Stimulated activated CD8-positive, alpha-beta memory T cell treated with anti-CD3 and anti-CD28 coated beads, Interleukin-7, amount 100 ng/mL, for 48 hours (primary cell): ENCODE results near the gene NDUFC1.
"Not testable (repeated sequence)": the region's sequence is repeated elsewhere in the genome, so short reads cannot be mapped to it uniquely, and the experiment has no call there.

Source experiments
- DNase-seq, 2 donors: peaks; one replicate each; pipeline ENCODE4 v3.0.0-alpha.2; 2020; ENCODE audit warnings: low read depth in 1 of 2; ENCODE audit errors: extremely low read depth in 1 of 2

NDUFC1 gene

DNA sequence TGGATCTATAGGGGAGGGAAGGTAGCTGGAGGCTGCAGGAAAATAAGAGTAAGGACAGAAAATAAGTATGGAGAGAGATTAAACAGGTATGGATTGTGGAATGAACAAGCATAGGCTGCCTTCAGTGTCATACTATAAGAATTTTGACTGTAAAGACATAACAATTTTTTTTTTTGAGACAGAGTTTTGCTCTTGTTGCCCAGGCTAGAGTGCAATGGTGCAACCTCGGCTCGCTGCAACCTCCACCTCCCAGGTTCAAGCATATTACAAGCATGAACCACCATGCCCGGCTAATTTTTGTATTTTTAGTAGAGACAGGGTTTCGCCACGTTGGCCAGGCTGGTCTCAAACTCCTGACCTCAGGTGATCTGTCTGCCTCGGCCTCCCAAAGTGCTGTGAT, 46.7 kb downstream of the NDUFC1 start:
- DNase-seq = not testable (repeated sequence)

GRCh38 chr4:139253713-139254112, 48.6 kb downstream of the NDUFC1 start:
- DNase-seq = no peak

DNA sequence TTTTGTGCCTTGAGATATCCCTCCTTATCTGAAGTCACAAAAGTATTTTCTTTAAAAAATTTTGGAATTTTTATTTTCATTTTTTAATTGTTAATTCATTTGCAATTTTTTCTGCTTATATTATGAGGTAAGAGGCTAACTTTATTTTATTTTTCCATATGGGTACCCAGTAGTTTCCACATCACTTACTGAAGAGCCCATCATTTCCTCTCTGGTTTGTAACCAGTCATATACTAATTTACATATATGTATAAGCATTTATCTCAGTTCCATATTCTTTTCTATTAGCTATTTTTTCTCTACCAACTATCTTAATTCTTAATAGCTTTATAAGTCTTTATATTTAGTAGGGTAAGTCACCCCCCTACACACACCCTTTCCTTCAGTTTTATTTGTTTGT, 49.2 kb downstream of the NDUFC1 start:
- DNase-seq = no peak

GRCh38 chr4:139247700-139248238, 54.5 kb downstream of the NDUFC1 start:
- no peak for DNase-seq

GRCh38 chr4:139247241-139247640, 55.0 kb downstream of the NDUFC1 start:
- no peak for DNase-seq

- no peak for DNase-seq
These were observed 56.1 kb downstream of the NDUFC1 start for GRCh38 chr4:139246166-139246565.

GRCh38 chr4:139245590-139245989, 56.7 kb downstream of the NDUFC1 start:
- no peak for DNase-seq

- DNase-seq = no peak
These were observed 58.6 kb downstream of the NDUFC1 start for GRCh38 chr4:139243448-139244365.

DNA sequence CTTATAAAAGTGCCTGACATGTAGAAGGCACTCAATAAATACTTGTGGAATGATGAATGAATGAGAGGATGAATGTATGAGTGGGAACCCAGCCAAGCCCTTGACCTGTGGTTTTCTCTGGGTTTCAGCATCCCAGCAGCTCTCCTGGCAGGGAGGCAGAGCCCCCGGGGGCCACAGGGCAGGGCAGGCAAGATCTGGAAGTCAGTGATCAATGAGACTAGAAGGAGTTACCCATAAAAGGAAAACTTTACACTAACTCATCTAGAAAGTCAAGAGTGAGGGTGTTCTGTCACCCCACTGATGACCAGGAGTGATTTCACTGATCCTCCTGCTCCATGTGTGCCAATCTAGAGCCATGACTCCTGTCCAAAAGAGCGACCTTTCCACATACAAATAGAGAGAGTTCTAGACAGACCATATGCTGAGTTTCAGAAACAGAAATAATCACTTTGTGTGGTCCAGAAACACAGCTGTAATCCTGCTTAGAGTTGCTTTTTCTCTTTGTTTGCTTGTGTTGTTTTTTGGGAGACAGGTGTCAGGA, 59.7 kb downstream of the NDUFC1 start:
- DNase-seq = no peak

DNA sequence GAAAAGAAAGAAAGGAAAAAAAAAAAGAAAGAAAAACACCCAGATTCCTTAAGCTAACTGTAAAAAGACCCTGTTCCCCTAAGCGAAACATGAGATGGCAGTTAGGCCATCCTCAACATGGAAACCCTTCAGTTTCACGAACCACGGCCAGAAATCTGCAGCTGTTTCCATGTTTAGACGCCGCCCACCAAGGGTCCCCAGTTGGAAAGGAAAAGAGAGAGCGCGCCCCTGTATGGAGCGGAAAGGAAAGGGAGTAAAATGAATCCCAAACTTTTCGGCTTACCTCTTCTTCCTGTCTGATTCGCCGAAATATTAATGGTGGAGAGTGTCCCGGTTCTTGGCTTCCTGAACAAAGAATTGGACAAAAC, 60.5 kb downstream of the NDUFC1 start:
- DNase-seq = no peak

DNA sequence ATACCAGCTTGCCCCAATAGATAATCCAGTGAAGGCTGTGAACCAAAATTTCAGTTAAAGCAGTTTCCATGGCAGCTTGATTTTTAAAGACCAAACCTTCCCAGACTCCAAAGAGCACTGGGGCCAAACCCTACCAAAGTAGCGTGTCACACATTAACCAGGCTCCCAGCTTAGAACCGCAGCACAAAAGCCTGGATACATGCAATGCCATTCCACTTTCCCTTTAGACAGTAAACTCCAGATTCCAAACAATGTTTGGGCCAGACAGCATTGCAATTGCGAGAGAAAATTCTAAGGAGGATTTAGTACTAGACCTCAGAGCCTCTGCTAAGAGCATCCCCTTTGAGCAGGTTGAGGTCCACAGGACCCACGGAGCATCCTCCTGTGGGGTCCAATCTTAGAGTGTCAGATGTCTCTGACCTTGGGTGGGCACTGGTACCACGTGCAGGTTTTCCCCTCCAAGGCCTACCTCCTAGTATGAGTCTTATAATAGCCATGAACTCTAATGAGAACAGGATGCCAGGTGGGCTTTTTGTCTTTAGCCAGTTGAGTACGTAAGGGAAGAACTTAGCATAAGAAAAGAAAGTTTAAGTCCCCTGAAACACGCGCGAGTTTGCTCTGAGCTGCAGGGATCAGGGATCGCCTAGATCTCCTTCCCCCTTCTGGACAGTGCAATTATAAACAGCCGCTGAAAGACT, 61.0 kb downstream of the NDUFC1 start:
- DNase-seq = no peak
